Loucy (cell line): ENCODE measurements around the gene ATG16L2.

Experiments
- H2AFZ ChIP-seq: fragments of 200-600 bp; sonication (generic); 2 replicates; pipeline ENCODE4 v1.6.0; 2016; ENCODE audit warnings: antibody characterized with exemption, mild to moderate bottlenecking, low read length, moderate library complexity
- H3F3A ChIP-seq: fragments of 200-600 bp; 2 replicates; pipeline ENCODE4 v1.6.0; 2016; ENCODE audit warnings: antibody characterized with exemption, low read depth, mild to moderate bottlenecking
- H3K27me3 ChIP-seq: fragments of 200-600 bp; sonication (generic); 2 replicates; pipeline ENCODE4 v1.6.1; 2014; ENCODE audit warnings: low read length, mild to moderate bottlenecking; ENCODE audit not compliant: insufficient read depth, poor library complexity, severe bottlenecking
- H3K36me3 ChIP-seq: fragments of 200-600 bp; sonication (generic); 2 replicates; pipeline ENCODE4 v1.6.1; 2016; ENCODE audit warnings: low read length; ENCODE audit not compliant: insufficient read depth
- H3K4me1 ChIP-seq: fragments of 200-600 bp; sonication (generic); 2 replicates; pipeline ENCODE4 v1.5.1; 2014; ENCODE audit warnings: low read length, mild to moderate bottlenecking; ENCODE audit not compliant: insufficient read depth, poor library complexity, severe bottlenecking
- H3K4me2 ChIP-seq: fragments of 200-600 bp; sonication (generic); 2 replicates; pipeline ENCODE4 v1.6.0; 2014; ENCODE audit warnings: antibody characterized with exemption, low read length, low read depth, mild to moderate bottlenecking; ENCODE audit not compliant: poor library complexity, severe bottlenecking
- H3K4me3 ChIP-seq: fragments of 200-600 bp; sonication (generic); 2 replicates; pipeline ENCODE4 v1.5.1; 2014; ENCODE audit warnings: low read length, mild to moderate bottlenecking, mixed read lengths; ENCODE audit not compliant: poor library complexity, severe bottlenecking
- H3K79me2 ChIP-seq: fragments of 200-600 bp; sonication (generic); 2 replicates; pipeline ENCODE4 v1.6.1; 2014; ENCODE audit warnings: low read length; ENCODE audit not compliant: insufficient read depth
- H3K9ac ChIP-seq: fragments of 200-600 bp; sonication (generic); 2 replicates; pipeline ENCODE4 v1.6.0; 2014; ENCODE audit warnings: mild to moderate bottlenecking, low read depth, low read length, moderate library complexity; ENCODE audit not compliant: poor library complexity, severe bottlenecking
- H3K9me2 ChIP-seq: fragments of 200-600 bp; sonication (generic); replicated peaks from 2 replicates; pipeline ENCODE4 v1.6.1; 2016; ENCODE audit warnings: low read depth, low read length, mixed read lengths
- H3K9me3 ChIP-seq: fragments of 200-600 bp; sonication (generic); 2 replicates; pipeline ENCODE4 v1.6.1; 2014; ENCODE audit warnings: mild to moderate bottlenecking, antibody characterized with exemption, low read length, low read depth; ENCODE audit not compliant: insufficient read depth
- H4K20me1 ChIP-seq: fragments of 200-600 bp; sonication (generic); 2 replicates; pipeline ENCODE4 v1.6.0; 2014; ENCODE audit warnings: antibody characterized with exemption, low read length, mild to moderate bottlenecking; ENCODE audit not compliant: insufficient read depth, poor library complexity, severe bottlenecking
- CTCF ChIP-seq: fragments of 200-600 bp; sonication (generic); conservative IDR thresholded peaks from 2 replicates; pipeline ENCODE4 v1.5.1; 2014; ENCODE audit warnings: mild to moderate bottlenecking, antibody characterized with exemption, low read length
- EZH2phosphoT487 ChIP-seq: fragments of 200-600 bp; IDR thresholded peaks from 2 replicates; pipeline ENCODE4 v1.6.1; 2018; ENCODE audit warnings: antibody characterized with exemption, mild to moderate bottlenecking, moderate library complexity, borderline replicate concordance

The ATG16L2 gene

GRCh38 chr11:72867970-72868369 lies 53.8 kb downstream of the ATG16L2 start:
- Histone ChIP-seq H3K4me1 (peaks cover 3% of the 10 kb centered on the region), H3K27me3 (no peaks in the 10 kb centered on the region), H4K20me1 (no peaks in the 10 kb centered on the region), H3K4me2 (no peak overlapping the region), H3K79me2 (no peaks in the 10 kb centered on the region; the same call in 1 of the 2 replicates), H3K4me3 (no peak overlapping the region), H3K9me3 (no peaks in the 10 kb centered on the region), H3K9ac (no peak overlapping the region), H3K36me3 (peaks cover 75% of the 10 kb centered on the region; the same call in 1 of the 2 replicates), H3F3A (no peaks in the 10 kb centered on the region), H2AFZ (no peak overlapping the region), H3K9me2 (no peaks in the 10 kb centered on the region)
- TF ChIP-seq CTCF, result no peak
- TF ChIP-seq EZH2phosphoT487, result no peak

DNA sequence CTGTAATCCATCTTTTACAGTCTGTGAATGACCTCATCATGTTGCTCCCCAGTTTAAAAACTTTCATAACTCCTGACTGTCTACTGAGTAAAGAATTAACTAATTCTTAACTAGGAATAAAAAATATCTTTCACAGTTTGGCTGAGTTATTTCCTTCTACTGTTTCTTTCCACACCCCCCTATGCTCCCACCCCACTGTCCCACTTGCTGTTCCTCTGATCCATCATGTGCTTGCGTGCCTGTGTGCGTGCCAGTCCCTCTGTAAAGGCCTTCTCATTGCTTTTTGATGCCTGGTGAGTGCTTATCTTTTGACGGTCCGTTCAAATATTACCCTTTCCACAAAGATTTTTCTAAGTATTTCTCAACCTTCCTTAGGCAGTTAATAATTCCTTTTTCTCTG lies 55.6 kb downstream of the ATG16L2 start:
- Histone ChIP-seq H2AFZ (no peak overlapping the region), H3F3A (no peaks in the 10 kb centered on the region), H3K9me3 (no peaks in the 10 kb centered on the region), H3K27me3 (no peaks in the 10 kb centered on the region), H3K4me1 (peaks cover 6% of the 10 kb centered on the region), H3K4me3 (no peak overlapping the region), H3K4me2 (no peak overlapping the region), H3K79me2 (no peaks in the 10 kb centered on the region; the same call in 1 of the 2 replicates), H3K9ac (no peak overlapping the region), H3K9me2 (no peaks in the 10 kb centered on the region), H3K36me3 (peaks cover 78% of the 10 kb centered on the region; the same call in 1 of the 2 replicates), H4K20me1 (no peaks in the 10 kb centered on the region)
- no peak for TF ChIP-seq EZH2phosphoT487
- TF ChIP-seq CTCF, result no peak

DNA sequence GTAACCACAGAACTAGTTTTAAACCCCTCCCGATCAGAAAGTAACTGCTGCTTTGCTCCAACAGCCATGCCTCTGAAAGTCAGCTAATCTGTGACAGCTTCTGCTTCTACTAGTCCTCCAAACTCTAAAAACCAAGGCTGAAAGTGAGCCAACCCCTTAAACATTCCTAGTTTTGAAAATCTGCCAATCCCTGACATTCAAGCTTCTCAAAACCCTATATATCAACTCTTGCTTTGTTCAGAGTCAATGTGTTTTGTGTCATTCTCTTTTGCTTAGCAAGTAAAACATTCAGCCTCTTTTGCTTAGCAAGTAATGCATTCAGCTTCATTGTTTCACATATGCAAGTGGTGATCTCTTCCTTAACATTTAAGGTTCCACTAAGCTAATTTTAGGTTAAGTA lies 56.9 kb downstream of the ATG16L2 start:
- TF ChIP-seq EZH2phosphoT487 (no peak), CTCF (no peak)
- Histone ChIP-seq H4K20me1 (no peaks in the 10 kb centered on the region), H3K79me2 (no peaks in the 10 kb centered on the region; the same call in 1 of the 2 replicates), H3K9me2 (no peaks in the 10 kb centered on the region), H2AFZ (no peak overlapping the region), H3K4me2 (no peak overlapping the region), H3F3A (no peaks in the 10 kb centered on the region), H3K27me3 (no peaks in the 10 kb centered on the region), H3K4me3 (no peak overlapping the region), H3K9ac (no peak overlapping the region), H3K9me3 (no peaks in the 10 kb centered on the region), H3K4me1 (peaks cover 6% of the 10 kb centered on the region), H3K36me3 (peaks cover 77% of the 10 kb centered on the region; the same call in 1 of the 2 replicates)
